Neutrophil (primary cell): ENCODE data around the gene FGFR3.

Source experiments
- H3K27ac ChIP-seq: fragments of 200-600 bp; sonication (generic); 2 replicates; pipeline ENCODE4 v1.5.1; 2016; ENCODE audit warnings: mild to moderate bottlenecking, moderate library complexity
- H3K27me3 ChIP-seq: fragments of 200-600 bp; sonication (generic); 2 replicates; pipeline ENCODE4 v1.6.0; 2016; ENCODE audit warnings: mild to moderate bottlenecking
- H3K36me3 ChIP-seq: fragments of 200-600 bp; sonication (generic); 2 replicates; pipeline ENCODE4 v1.5.1; 2017
- H3K4me1 ChIP-seq, 2 experiments: fragments of 200-600 bp in 1 of 2; sonication (generic) in 1 of 2; 1 replicate in 1 of 2; 2 replicates in 1 of 2; pipeline versions ENCODE4 v1.5.1 to v1.6.1; 2013 to 2016; ENCODE audit warnings: low read depth in 1 of 2, low read length in 1 of 2, mild to moderate bottlenecking in 1 of 2, moderate library complexity in 1 of 2; ENCODE audit not compliant: control insufficient read depth in 1 of 2, insufficient read depth in 1 of 2
- H3K4me3 ChIP-seq, 2 experiments: fragments of 200-600 bp in 1 of 2; sonication (generic) in 1 of 2; 1 replicate in 1 of 2; 2 replicates in 1 of 2; pipeline ENCODE4 v1.5.1; 2013 to 2016; ENCODE audit warnings: low read depth in 1 of 2, low read length in 1 of 2, mild to moderate bottlenecking in 1 of 2, moderate library complexity in 1 of 2
- H3K9me3 ChIP-seq: fragments of 200-600 bp; sonication (generic); 2 replicates; pipeline ENCODE4 v1.5.1; 2016
- TF ChIP-seq, protein P1 (sequence below): fragments of 200-600 bp; sonication (generic); IDR thresholded peaks from 2 replicates; pipeline ENCODE4 v1.5.1; 2016; ENCODE audit warnings: antibody characterized with exemption

Gene FGFR3

DNA sequence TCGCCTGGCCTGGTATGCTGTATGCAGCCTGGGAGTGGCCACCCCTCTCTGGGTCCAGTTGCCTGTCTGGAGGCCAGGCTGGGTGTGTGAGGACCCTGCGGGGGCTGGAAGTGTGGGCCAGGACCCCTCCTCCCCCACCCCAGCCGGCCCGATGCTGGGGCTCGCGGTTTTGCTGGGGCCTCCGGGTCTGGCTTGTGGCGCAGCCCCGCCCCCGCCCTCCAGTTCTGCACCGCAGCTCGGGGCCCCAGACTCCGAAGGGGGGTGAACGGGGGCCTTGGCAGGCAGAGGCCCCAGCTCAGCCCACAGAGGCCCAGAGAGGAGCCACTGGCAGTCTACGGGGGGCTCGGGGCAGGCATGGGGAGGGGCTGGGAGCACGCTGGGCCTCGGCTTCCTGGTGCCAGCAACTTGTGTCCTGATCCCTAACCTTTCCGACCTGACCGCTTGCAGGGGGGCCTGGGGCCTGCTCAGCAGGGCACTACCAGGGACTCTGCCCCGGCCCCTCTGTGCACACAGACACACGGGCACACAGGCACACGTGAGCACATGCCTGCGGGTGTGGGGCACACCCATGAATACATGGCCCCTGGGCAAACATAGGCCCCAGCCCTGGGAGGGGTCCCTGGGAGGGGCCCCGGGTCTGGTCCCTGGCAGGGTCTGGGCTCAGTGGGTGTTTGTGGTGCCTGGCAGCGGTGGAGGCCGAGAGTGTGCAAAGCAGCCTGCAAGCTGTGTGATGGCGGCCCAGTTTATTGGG lies 21.4 kb upstream of the FGFR3 start:
- TF ChIP-seq, protein P1, sequence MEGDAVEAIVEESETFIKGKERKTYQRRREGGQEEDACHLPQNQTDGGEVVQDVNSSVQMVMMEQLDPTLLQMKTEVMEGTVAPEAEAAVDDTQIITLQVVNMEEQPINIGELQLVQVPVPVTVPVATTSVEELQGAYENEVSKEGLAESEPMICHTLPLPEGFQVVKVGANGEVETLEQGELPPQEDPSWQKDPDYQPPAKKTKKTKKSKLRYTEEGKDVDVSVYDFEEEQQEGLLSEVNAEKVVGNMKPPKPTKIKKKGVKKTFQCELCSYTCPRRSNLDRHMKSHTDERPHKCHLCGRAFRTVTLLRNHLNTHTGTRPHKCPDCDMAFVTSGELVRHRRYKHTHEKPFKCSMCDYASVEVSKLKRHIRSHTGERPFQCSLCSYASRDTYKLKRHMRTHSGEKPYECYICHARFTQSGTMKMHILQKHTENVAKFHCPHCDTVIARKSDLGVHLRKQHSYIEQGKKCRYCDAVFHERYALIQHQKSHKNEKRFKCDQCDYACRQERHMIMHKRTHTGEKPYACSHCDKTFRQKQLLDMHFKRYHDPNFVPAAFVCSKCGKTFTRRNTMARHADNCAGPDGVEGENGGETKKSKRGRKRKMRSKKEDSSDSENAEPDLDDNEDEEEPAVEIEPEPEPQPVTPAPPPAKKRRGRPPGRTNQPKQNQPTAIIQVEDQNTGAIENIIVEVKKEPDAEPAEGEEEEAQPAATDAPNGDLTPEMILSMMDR, result no peak
- H3K4me1 ChIP-seq, result no peaks in the 10 kb centered on the region
- H3K4me3 ChIP-seq, result no peak overlapping the region
- no peaks in the 10 kb centered on the region for H3K9me3 ChIP-seq
- H3K36me3 ChIP-seq, result no peaks in the 10 kb centered on the region
- H3K27me3 ChIP-seq, result peaks cover 69% of the 10 kb centered on the region
- no peak overlapping the region for H3K27ac ChIP-seq

DNA sequence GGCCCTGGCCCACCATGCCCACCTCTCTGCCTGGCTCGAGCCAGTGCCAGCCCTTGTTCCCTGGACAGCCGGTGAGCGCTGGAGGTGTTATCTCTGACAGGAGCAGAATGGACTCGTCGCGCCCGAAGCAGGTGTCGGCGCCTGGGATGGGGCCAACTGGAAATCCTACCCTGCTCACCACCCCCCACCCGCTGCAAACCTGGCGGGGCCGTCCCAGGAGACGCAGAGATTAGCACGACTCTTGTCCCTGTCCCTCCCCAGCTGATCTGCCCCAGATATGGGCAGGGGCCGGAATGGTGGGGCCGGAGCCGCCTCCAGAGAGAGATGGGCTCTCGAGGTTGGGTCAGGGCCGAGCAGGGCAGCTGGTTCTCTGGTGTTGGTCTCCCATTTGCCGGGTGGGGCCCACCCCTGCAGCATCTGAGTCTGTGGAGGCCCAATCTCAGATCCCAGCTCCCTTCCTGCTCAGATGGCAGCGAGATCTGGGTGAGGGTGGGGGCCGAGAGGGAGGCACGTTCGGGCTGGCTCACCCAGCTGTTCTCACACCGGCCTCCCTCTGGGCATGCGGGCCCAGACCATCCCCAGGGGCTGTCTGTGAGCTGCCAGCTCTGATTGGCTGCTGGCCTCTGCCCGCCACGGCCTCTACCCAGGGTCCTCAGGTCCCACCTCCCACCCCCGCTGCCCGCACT lies 20.1 kb upstream of the FGFR3 start:
- TF ChIP-seq, protein P1, result no peak
- peaks cover 56% of the 10 kb centered on the region for H3K27me3 ChIP-seq
- no peaks in the 10 kb centered on the region for H3K4me1 ChIP-seq

DNA sequence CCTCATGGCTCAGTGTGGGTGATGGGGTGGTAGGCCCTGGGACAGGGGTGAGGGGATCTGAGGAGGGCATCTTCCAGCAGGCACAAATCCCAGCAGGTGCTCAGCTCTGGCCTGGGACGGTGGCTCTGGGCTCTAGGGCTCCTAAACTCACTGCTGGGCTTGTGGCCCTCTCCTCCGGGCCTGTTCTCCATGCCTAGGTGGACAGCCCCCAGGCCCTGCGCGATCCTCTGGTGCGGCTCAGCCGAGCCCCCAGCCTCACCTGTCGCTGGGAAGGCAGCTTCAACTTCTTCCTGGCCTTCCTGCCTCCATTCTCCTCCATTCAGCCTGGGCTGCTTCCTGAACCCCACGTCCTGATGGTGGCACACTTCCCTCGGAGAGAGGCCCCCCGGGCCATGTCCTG lies 19.3 kb upstream of the FGFR3 start:
- TF ChIP-seq, protein P1, result no peak
- Histone ChIP-seq H3K27ac (no peak overlapping the region), H3K4me3 (no peak overlapping the region), H3K27me3 (peaks cover 49% of the 10 kb centered on the region), H3K4me1 (no peaks in the 10 kb centered on the region), H3K36me3 (no peaks in the 10 kb centered on the region), H3K9me3 (no peaks in the 10 kb centered on the region)

More for the DNA sequence above, 20.1 kb upstream of the FGFR3 start:
- H3K36me3 ChIP-seq, result no peaks in the 10 kb centered on the region
- H3K9me3 ChIP-seq, result no peaks in the 10 kb centered on the region
- no peak overlapping the region for H3K27ac ChIP-seq
- H3K4me3 ChIP-seq, result no peak overlapping the region

DNA sequence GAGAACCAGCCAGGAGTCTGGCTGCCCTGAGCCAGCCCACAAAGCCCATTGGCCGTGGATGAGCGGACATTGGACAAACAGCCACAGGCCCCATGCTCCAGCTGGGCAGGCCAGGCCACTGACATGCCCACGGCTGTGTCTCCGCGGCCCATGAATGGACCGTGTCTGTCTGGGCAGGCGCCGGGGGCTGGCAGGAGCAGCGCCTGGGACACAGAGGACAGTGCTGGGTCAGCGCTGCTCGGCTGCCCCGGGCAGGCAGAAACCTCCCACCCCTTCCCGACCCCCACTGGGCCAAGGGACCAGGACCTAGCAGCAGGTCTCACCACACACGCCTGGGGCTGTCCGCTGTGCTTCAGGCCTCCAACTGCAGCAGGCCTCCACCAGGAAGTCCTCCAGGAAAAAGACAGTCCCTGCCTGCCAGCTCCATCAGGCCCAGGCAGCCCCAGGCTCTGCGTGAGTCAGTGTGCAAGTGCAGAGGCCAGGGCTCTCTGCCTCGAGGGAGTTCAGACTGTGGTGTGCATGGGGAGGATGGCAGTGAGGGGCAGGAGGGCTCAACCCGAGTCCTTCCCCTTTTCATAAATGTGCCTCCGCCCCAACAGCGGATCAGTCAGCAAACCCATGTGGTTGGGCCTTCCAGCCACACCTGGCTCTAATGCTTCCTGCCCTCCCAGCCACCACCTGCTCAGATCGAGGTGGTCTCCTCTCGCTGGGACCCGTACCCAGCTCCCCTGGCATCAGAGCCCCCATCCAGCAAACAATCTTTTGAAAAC lies 17.2 kb upstream of the FGFR3 start:
- Histone ChIP-seq H3K4me1 (no peaks in the 10 kb centered on the region), H3K4me3 (no peak overlapping the region), H3K27me3 (peaks cover 27% of the 10 kb centered on the region), H3K36me3 (no peaks in the 10 kb centered on the region), H3K9me3 (no peaks in the 10 kb centered on the region), H3K27ac (no peak overlapping the region)
- TF ChIP-seq, protein P1, result no peak

GRCh38 chr4:1776521-1777161 lies 16.5 kb upstream of the FGFR3 start:
- Histone ChIP-seq H3K9me3 (no peaks in the 10 kb centered on the region), H3K4me1 (no peaks in the 10 kb centered on the region), H3K36me3 (no peaks in the 10 kb centered on the region), H3K4me3 (no peak overlapping the region), H3K27ac (no peak overlapping the region), H3K27me3 (peaks cover 20% of the 10 kb centered on the region)
- TF ChIP-seq, protein P1, result no peak
